SU-DHL-6 (cell line): ENCODE data around the gene IQCN.

Experiments used
- H2AFZ ChIP-seq: fragments of 200-600 bp; sonication (generic); 2 replicates; pipeline ENCODE4 v1.6.1; 2014; ENCODE audit warnings: low read depth, mild to moderate bottlenecking, moderate library complexity, mixed read lengths, antibody characterized with exemption, low read length; ENCODE audit not compliant: severe bottlenecking
- H3F3A ChIP-seq: fragments of 200-600 bp; shearing (Covaris generic); 2 replicates; pipeline ENCODE4 v1.6.0; 2016; ENCODE audit warnings: antibody characterized with exemption, mild to moderate bottlenecking; ENCODE audit not compliant: insufficient read depth
- H3K27ac ChIP-seq: fragments of 200-600 bp; sonication (generic); 2 replicates; pipeline ENCODE4 v1.5.1; 2016; ENCODE audit warnings: low read depth, mild to moderate bottlenecking, low read length, moderate library complexity, mixed read lengths
- H3K27me3 ChIP-seq: fragments of 200-600 bp; sonication (generic), shearing (Covaris generic); 2 replicates; pipeline ENCODE4 v1.6.0; 2014; ENCODE audit warnings: mild to moderate bottlenecking, low read length
- H3K36me3 ChIP-seq: fragments of 200-600 bp; sonication (generic); 2 replicates; pipeline ENCODE4 v1.6.1; 2014; ENCODE audit warnings: mild to moderate bottlenecking, low read length, mixed read lengths
- H3K4me2 ChIP-seq: fragments of 300-600, 200-600 bp; shearing (Covaris generic), sonication (generic); 2 replicates; pipeline ENCODE4 v1.6.0; 2014; ENCODE audit warnings: low read length, low read depth, mild to moderate bottlenecking; ENCODE audit not compliant: poor library complexity, severe bottlenecking
- H3K4me3 ChIP-seq: fragments of 200-600 bp; sonication (generic); 2 replicates; pipeline ENCODE4 v1.5.1; 2014; ENCODE audit warnings: antibody characterized with exemption, low read length, mild to moderate bottlenecking, mixed read lengths; ENCODE audit not compliant: insufficient read depth, poor library complexity, severe bottlenecking
- H3K79me2 ChIP-seq: fragments of 200-600 bp; sonication (generic); 2 replicates; pipeline ENCODE4 v1.6.1; 2014; ENCODE audit warnings: mild to moderate bottlenecking, low read length, moderate library complexity; ENCODE audit not compliant: insufficient read depth
- H3K9ac ChIP-seq: fragments of 200-600 bp; sonication (generic); 2 replicates; pipeline ENCODE4 v1.7.0; 2014; ENCODE audit warnings: mild to moderate bottlenecking, low read length
- H3K9me2 ChIP-seq: fragments of 200-600 bp; sonication (generic); replicated peaks from 2 replicates; pipeline ENCODE4 v1.6.1; 2014; ENCODE audit warnings: low read length; ENCODE audit not compliant: insufficient read depth
- H3K9me3 ChIP-seq: fragments of 200-600 bp; sonication (generic); 2 replicates; pipeline ENCODE4 v1.6.1; 2014; ENCODE audit warnings: low read length, mixed read lengths; ENCODE audit not compliant: insufficient read depth
- H4K20me1 ChIP-seq: fragments of 200-600 bp; sonication (generic); 2 replicates; pipeline ENCODE4 v1.6.1; 2014; ENCODE audit warnings: low read depth, mild to moderate bottlenecking, antibody characterized with exemption, low read length, moderate library complexity, mixed read lengths
- EZH2phosphoT487 ChIP-seq: fragments of 200-600 bp; sonication (generic), shearing (Covaris generic); conservative IDR thresholded peaks from 2 replicates; pipeline ENCODE4 v1.6.1; 2018; ENCODE audit warnings: mild to moderate bottlenecking, antibody characterized with exemption, low read length, moderate library complexity, mixed read lengths
- TF ChIP-seq, protein P1 (sequence below): fragments of 200-600 bp; sonication (generic); IDR thresholded peaks from one replicate; pipeline ENCODE4 v1.5.1; 2017; ENCODE audit warnings: antibody characterized with exemption, mild to moderate bottlenecking, low read length, moderate library complexity; ENCODE audit not compliant: insufficient read depth, poor library complexity, severe bottlenecking

Gene IQCN

DNA sequence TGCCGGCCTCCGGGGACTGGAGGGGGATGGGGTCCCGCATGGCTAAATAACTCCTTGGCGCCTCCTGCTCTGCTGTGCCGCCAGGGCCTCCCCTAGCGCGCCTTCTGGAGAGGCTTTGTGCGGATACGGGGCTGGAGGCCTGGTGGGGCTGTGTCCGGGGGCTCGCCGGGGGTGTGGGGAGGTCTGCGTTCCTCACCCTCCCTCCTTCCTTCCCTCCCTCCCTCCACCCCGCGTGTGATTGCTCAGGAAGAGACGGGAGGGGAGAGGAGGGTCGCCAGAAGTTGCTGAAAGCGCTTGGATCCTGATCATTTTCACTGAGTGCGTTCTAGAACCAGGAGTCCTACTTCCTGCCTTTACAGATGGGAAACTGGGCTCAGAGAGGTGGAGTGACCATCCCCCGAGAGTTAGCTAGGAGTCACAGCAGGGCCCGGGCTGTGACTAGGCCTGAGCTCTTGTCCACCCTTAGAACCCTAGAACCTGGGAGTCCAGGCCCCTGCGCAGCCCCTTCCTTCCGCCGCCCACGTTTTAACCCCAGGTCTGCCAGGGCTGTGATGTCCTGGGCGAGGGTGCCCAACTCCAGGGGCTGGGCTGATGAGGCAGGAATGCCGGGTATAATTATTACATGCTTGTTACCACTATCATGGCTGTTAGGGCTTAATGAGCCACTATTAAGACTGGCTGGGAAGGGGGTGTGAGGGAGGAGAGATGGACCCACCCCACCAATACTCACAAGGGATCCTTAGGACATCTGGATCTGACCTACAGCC, 8.0 kb upstream of the IQCN start:
- Histone ChIP-seq H2AFZ (no peak overlapping the region), H3K27me3 (no peaks in the 10 kb centered on the region)

DNA sequence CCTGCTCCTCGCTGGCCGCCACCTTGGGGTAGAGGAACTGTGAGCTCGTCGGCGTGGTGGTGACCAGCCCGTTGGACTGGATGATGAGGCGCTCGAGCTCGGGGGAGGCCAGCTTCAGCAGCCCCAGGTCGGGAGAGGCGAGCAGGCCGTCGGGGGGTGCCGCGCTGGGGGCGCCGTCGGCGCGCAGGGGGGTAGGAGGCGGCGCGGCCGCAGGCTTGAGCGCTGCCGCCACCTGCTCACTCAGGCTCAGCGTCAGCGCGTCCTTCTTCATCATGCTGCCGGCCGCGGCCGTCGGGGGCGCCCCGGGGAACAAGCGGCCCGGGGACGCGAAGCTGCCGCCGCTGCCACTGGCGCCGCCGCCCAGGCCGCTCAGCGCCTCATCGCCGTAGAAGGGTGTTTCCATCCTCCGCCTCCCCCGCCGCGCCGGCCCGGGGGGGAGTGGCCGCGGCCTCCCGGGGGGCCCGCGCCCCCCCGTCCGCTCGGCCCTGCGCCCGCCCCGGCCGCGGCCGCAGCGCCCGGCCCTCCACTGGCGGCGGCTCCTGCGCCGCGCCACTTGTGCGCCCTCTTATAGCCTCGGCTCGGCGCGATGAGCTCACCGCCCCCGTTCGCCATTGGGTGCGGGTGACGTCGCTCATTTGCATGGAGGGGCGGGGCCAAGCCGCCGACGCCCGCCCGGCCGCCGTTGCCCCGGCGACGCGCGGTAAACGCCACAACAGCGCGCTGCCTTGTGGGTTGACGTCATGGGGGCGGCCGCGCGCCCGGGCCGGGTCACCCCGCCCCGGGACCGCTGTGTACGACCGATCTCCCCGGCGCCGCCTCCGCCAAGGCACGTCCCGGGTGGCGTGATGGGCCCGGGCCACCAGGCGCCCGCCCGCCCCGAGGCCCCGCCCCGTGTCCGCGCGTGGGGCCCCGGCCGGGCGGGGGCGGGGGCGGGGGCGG, 7.1 kb upstream of the IQCN start, which contains the start of gene JUND:
Gene JUND (minus strand): TSS at position 541 of the 939 bp plus-strand sequence. CDS start 138 bp downstream, at position 403.
- Histone ChIP-seq H3F3A (peaks cover 9% of the 10 kb centered on the region), H3K9me2 (no peaks in the 10 kb centered on the region), H3K27me3 (no peaks in the 10 kb centered on the region), H2AFZ (peak within 1 kb of the TSS; percentile 45), H4K20me1 (no peaks in the 10 kb centered on the region), H3K9ac (peak within 1 kb of the TSS; percentile 72), H3K27ac (peak within 1 kb of the TSS; percentile 92), H3K9me3 (no peaks in the 10 kb centered on the region), H3K4me3 (peak within 1 kb of the TSS; percentile 77), H3K36me3 (no peaks in the 10 kb centered on the region), H3K79me2 (no peaks in the 10 kb centered on the region), H3K4me2 (peak within 1 kb of the TSS; percentile 93)
- TF ChIP-seq, protein P1, sequence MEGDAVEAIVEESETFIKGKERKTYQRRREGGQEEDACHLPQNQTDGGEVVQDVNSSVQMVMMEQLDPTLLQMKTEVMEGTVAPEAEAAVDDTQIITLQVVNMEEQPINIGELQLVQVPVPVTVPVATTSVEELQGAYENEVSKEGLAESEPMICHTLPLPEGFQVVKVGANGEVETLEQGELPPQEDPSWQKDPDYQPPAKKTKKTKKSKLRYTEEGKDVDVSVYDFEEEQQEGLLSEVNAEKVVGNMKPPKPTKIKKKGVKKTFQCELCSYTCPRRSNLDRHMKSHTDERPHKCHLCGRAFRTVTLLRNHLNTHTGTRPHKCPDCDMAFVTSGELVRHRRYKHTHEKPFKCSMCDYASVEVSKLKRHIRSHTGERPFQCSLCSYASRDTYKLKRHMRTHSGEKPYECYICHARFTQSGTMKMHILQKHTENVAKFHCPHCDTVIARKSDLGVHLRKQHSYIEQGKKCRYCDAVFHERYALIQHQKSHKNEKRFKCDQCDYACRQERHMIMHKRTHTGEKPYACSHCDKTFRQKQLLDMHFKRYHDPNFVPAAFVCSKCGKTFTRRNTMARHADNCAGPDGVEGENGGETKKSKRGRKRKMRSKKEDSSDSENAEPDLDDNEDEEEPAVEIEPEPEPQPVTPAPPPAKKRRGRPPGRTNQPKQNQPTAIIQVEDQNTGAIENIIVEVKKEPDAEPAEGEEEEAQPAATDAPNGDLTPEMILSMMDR: no peak
- no peak for TF ChIP-seq EZH2phosphoT487

More for the DNA sequence above, 8.0 kb upstream of the IQCN start:
- Histone ChIP-seq H4K20me1 (no peaks in the 10 kb centered on the region), H3K9me2 (no peaks in the 10 kb centered on the region), H3K9ac (peak overlapping the region; percentile 67), H3K27ac (peak overlapping the region; percentile 71), H3K79me2 (no peaks in the 10 kb centered on the region), H3K36me3 (no peaks in the 10 kb centered on the region), H3K4me3 (peak overlapping the region; percentile 57), H3K4me2 (peak overlapping the region; percentile 63), H3K9me3 (no peaks in the 10 kb centered on the region), H3F3A (peaks cover 9% of the 10 kb centered on the region)
- TF ChIP-seq EZH2phosphoT487: no peak
- TF ChIP-seq, protein P1: no peak

DNA sequence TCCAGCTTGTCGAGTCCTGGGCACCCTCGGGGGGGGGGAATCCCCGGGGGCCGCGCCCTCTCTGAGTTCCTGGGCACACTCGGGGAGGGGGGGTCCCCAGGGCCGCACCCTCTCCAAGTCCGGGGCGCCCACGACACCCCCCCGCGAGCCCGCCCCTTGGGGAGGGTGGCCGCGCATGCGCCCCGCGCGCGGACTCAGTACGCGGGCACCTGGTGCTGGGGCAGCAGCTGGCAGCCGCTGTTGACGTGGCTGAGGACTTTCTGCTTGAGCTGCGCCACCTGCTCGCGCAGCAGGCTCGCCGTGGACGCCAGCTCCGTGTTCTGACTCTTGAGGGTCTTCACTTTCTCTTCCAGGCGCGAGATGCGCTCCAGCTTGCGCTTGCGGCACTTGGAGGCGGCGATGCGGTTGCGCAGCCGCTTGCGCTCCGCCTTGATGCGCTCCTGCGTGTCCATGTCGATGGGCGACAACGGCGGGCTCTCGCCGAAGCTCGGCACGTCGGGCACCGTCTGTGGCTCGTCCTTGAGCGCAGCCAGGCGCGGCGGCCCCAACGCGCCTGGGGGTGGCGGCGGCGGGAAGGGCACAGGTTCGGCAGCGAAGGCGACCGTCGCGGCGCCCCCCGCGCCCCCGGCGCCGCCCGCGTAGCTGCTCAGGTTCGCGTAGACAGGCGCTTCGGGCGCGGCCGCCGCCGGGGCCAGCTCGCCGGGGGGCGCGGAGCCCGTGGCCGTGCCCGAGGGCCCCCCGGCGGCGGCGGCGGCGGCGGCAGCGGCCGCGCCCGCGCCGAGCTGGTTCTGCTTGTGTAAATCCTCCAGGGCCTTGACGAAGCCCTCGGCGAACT, 6.2 kb upstream of the IQCN start:
- Histone ChIP-seq H3K27ac (peak overlapping the region; percentile 92), H3K4me2 (peak overlapping the region; percentile 93), H4K20me1 (no peaks in the 10 kb centered on the region), H2AFZ (peak overlapping the region; percentile 56), H3K9me3 (no peaks in the 10 kb centered on the region), H3K27me3 (no peaks in the 10 kb centered on the region), H3K4me3 (peak overlapping the region; percentile 77), H3K9ac (peak overlapping the region; percentile 72), H3F3A (peaks cover 9% of the 10 kb centered on the region), H3K79me2 (no peaks in the 10 kb centered on the region), H3K9me2 (no peaks in the 10 kb centered on the region), H3K36me3 (no peaks in the 10 kb centered on the region)
- TF ChIP-seq, protein P1: no peak
- no peak for TF ChIP-seq EZH2phosphoT487
